GM10266 (cell line): ENCODE data around the gene FTO.
"Not testable (repeated sequence)": the region's sequence is repeated elsewhere in the genome, so short reads cannot be mapped to it uniquely, and the experiment has no call there.

Source experiments
- DNase-seq: peaks from one replicate; pipeline ENCODE4 v3.0.0; 2012; ENCODE audit errors: extremely low spot score
- TF ChIP-seq, protein P1 (sequence below): IDR thresholded peaks from 2 replicates; pipeline ENCODE4 v1.5.1; 2012; ENCODE audit warnings: mild to moderate bottlenecking, low read depth; ENCODE audit not compliant: control insufficient read depth, insufficient read depth; ENCODE audit errors: missing control alignments

Gene FTO

GRCh38 chr16:53689636-53690035 is 14.3 kb upstream of the FTO start:
- no peak for DNase-seq
- TF ChIP-seq, protein P1, sequence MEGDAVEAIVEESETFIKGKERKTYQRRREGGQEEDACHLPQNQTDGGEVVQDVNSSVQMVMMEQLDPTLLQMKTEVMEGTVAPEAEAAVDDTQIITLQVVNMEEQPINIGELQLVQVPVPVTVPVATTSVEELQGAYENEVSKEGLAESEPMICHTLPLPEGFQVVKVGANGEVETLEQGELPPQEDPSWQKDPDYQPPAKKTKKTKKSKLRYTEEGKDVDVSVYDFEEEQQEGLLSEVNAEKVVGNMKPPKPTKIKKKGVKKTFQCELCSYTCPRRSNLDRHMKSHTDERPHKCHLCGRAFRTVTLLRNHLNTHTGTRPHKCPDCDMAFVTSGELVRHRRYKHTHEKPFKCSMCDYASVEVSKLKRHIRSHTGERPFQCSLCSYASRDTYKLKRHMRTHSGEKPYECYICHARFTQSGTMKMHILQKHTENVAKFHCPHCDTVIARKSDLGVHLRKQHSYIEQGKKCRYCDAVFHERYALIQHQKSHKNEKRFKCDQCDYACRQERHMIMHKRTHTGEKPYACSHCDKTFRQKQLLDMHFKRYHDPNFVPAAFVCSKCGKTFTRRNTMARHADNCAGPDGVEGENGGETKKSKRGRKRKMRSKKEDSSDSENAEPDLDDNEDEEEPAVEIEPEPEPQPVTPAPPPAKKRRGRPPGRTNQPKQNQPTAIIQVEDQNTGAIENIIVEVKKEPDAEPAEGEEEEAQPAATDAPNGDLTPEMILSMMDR, result no peak

GRCh38 chr16:53690771-53691170 is 13.2 kb upstream of the FTO start:
- TF ChIP-seq, protein P1, result no peak
- DNase-seq, result no peak

GRCh38 chr16:53692146-53692545 is 11.8 kb upstream of the FTO start:
- DNase-seq, result no peak

GRCh38 chr16:53693320-53693719 is 10.6 kb upstream of the FTO start:
- TF ChIP-seq, protein P1, result no peak
- no peak for DNase-seq

More at GRCh38 chr16:53692146-53692545, 11.8 kb upstream of the FTO start:
- TF ChIP-seq, protein P1, result no peak

GRCh38 chr16:53695070-53695469 is 8.9 kb upstream of the FTO start:
- TF ChIP-seq, protein P1, result no peak
- no peak for DNase-seq

DNA sequence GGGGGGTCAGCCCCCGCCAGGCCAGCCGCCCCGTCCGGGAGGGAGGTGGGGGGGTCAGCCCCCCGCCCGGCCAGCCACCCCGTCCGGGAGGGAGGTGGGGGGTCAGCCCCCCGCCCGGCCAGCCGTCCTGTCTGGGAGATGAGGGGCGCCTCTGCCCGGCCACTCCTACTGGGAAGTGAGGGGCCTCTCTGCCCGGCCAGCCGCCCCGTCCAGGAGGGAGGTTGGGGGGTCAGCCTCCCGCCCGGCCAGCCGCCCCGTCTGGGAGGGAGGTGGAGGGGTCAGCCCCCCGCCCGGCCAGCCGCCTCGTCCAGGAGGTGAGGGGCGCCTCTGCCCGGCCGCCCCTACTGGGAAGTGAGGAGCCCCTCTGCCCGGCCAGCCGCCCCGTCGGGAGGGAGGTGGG is 5.7 kb upstream of the FTO start:
- DNase-seq, result not testable (repeated sequence)

GRCh38 chr16:53704445-53704813 is 473 bp downstream of the FTO start:
- DNase-seq, result no peak
- TF ChIP-seq, protein P1, result no peak

- DNase-seq, result no peak
- TF ChIP-seq, protein P1, result no peak
Measured at GRCh38 chr16:53707671-53708070, 3.7 kb downstream of the FTO start.
